GM12864 (cell line): ENCODE measurements around the gene C6orf47.

ENCODE experiments used
- DNase-seq: peaks from one replicate; pipeline ENCODE4 v3.0.0-alpha.2; 2011; ENCODE audit warnings: low read depth
- H3K4me3 ChIP-seq: 2 replicates; pipeline ENCODE4 v1.5.1; 2011; ENCODE audit warnings: mild to moderate bottlenecking, low read depth, low read length, control low read depth
- TF ChIP-seq, protein P1 (sequence below): IDR thresholded peaks from 2 replicates; pipeline ENCODE4 v1.5.1; 2011; ENCODE audit warnings: low read depth, mild to moderate bottlenecking, moderate library complexity, low read length, control low read depth, inconsistent platforms; ENCODE audit errors: missing control alignments

Gene C6orf47

DNA sequence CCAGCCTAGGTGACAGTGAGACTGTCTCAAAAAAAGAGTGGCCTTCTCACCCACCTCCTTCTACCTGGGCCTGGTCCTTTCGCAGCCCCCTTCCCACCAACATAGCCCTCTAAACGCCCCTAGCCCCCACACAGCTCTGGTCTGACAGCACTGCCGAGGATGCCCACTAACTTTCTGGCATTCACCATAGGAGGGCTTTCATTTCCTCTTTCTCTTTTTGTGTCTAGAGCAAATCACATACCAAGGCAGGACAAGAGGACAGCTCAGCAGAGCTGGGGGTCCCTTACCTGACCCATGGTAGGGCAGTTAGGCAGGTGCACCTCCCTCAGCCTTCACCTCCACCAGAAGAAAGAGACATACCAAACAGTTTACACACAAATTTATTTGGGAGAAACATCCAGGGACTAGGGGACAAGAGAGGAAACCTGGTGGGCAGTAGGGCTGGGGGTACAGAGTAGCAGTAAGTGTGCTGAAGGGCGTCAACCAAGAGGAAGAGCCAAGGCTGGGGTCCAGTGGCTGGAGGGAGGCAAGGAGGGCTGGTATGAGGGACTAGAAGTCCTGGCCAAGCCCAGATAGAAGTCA is 15.8 kb upstream of the C6orf47 start:
- H3K4me3 ChIP-seq = no peak overlapping the region
- TF ChIP-seq, protein P1, sequence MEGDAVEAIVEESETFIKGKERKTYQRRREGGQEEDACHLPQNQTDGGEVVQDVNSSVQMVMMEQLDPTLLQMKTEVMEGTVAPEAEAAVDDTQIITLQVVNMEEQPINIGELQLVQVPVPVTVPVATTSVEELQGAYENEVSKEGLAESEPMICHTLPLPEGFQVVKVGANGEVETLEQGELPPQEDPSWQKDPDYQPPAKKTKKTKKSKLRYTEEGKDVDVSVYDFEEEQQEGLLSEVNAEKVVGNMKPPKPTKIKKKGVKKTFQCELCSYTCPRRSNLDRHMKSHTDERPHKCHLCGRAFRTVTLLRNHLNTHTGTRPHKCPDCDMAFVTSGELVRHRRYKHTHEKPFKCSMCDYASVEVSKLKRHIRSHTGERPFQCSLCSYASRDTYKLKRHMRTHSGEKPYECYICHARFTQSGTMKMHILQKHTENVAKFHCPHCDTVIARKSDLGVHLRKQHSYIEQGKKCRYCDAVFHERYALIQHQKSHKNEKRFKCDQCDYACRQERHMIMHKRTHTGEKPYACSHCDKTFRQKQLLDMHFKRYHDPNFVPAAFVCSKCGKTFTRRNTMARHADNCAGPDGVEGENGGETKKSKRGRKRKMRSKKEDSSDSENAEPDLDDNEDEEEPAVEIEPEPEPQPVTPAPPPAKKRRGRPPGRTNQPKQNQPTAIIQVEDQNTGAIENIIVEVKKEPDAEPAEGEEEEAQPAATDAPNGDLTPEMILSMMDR = no peak
- DNase-seq = no peak

DNA sequence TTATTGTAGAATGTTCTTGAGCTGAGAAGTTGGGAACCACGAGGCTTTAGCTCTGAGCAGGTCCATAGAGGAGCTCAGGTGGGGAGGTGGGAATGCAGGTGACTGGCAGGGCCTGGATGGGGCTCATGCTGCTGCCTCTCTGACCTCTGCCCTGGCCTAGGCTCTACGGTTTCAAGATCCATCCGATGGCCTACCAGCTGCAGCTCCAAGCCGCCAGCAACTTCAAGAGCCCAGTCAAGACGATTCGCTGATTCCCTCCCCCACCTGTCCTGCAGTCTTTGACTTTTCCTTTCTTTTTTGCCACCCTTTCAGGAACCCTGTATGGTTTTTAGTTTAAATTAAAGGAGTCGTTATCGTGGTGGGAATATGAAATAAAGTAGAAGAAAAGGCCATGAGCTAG is 9.1 kb upstream of the C6orf47 start, which contains the start of gene LY6G5B:
LY6G5B (plus strand) TSS at position 301 of the 400 bp plus-strand sequence. CDS start 975 bp downstream, outside the sequence.
- DNase-seq = no peak
- TF ChIP-seq, protein P1 = no peak
- H3K4me3 ChIP-seq = no peak within 1 kb of the TSS

DNA sequence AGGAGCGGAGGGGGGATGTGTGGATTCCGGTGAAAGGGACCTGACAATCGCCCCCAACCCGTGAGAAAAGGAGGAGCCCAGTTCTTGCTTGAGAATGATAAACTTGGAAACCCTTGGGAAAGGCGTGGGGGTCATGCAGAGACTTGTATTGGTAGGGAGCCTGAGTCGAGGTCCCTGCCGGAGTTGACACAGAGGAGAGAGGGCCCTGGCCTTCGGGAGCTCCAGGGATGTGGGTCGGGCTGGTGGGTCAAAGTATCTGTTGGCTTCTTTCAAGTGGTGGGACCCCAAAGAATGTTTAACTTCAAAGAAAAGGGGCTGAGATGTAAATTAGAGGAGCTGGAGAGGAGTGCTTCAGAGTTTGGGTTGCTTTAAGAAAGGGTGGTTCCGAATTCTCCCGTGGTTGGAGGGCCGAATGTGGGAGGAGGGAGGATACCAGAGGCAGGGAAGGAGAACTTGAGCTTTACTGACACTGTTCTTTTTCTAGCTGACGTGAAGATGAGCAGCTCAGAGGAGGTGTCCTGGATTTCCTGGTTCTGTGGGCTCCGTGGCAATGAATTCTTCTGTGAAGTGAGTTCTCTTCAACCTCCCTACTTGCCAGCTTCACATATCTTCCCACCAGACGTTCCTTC is 5.9 kb upstream of the C6orf47 start:
- TF ChIP-seq, protein P1 = no peak
- no peak for DNase-seq
- peak overlapping the region; percentile 90 for H3K4me3 ChIP-seq

DNA sequence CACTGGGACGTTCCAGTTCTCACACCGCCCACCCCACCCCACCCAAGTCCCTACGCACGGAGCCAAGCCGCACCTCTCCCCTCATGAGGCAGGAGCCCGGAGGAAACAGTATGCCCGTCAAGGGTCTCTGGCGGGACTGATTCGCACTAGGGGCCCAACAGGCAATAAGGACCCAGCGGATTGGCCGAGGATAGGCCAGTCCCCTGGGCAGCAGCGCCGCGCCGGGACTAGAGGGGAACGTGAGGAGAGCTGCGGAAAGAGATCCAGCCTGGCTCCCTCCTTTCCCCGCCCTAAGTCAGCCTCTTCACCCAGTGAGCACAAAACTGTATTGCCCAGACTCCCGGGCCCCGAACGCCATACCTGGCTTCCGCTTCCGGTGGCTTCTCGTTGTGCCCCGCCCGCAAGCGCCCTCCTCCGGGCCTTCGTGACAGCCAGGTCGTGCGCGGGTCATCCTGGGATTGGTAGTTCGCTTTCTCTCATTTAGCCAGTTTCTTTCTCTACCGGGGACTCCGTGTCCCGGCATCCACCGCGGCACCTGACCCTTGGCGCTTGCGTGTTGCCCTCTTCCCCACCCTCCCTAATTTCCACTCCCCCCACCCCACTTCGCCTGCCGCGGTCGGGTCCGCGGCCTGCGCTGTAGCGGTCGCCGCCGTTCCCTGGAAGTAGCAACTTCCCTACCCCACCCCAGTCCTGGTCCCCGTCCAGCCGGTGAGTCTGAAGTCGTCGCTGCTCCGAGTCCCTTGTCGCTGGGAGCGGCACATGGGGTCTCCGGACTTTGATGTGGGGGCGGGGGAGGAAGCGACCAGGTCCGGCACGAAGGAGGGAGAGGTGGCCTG is 5.1 kb upstream of the C6orf47 start, which contains the start of gene CSNK2B:
CSNK2B (plus strand) TSS at position 580 of the 836 bp plus-strand sequence. CDS start 752 bp downstream, outside the sequence.
- TF ChIP-seq, protein P1 = peak; percentile 10
- DNase-seq = peak; percentile 95

DNA sequence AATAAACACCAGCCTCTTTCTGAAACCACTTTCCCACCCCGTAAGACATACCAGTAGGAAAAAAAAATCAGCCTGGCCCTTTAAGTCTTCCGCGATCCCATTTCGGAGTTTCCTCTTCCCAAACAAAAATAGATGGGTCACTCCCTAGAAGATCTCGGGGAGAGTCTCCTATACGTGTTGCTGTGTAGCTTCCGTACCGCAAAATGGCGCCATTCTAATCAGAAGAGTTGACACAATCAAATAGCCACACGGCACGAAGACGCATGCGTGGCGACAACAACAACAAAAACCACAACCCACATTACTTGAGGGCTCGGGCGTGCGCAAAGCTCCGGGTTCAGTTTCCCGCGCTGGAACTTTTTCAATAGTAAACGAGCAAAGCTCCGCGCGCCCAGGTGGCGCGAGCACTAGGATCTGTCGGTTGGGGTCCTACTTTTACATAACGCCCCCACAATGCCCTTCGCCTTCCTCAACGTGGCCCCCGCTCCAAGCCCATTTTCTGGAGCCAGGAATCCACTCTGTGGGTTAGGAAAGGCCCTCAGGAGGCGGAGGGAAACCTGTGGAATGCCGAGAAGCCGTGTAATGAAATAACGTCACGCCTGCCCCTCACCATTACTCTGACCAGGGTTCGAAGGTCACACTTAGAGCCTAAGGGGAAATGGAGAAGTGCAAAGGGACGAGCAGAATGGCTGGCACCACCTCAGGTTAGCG is 4.4 kb upstream of the C6orf47 start, which contains the start of gene GPANK1:
GPANK1 (minus strand) TSS at position 208 of the 711 bp plus-strand sequence. CDS start 519 bp downstream, outside the sequence.
- H3K4me3 ChIP-seq = peak within 1 kb of the TSS; percentile 90
- DNase-seq = peak; percentile 92
- TF ChIP-seq, protein P1 = no peak

More for the DNA sequence above, 5.1 kb upstream of the C6orf47 start, which contains the start of gene CSNK2B:
- H3K4me3 ChIP-seq = peak within 1 kb of the TSS; percentile 90

DNA sequence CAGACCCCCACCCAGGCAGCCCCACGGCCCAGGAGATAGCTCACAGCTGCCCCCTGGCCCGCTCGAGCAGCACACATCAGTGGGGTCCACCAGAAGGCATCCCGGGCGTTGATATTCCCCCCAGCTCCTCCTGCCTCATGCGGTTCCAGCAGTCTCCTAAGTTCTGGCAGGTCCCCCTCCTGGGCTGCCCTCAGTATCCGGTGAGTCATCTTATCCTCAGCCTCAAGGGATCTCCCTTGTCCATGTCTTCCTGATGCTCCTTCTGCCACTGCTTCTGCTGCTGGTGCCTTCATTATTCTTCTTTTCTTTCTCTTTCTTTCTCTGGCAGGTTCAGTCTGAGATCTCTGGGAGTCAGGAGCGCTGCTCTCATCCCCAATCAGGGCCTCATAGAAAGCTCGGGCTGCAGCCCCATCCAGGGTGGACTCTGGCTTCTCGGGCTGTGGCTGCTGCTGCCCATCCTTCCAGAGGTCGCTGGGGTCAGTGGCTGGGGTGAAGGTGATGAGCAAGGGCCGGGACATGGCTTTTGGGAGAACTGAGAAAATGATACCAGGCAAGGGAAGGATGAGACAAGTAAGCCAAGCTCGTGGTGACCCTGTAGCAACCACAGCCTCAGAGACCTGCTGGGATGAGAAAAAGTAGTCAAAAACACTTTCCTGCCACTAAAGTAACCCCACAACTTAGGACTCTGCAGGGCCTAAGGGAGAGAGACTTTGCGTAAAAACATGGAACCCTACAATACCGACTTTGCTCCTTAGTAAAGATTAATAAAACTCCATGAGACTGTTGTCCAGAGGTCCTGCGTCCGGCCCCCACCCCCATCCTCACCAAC is 3.6 kb upstream of the C6orf47 start:
- DNase-seq = no peak
- TF ChIP-seq, protein P1 = no peak
- peak overlapping the region; percentile 90 for H3K4me3 ChIP-seq
